HepG2 (cell line): Measurements from ENCODE around the gene MYADML2. TPM values are rescaled to one million over a fixed set of nuclear protein-coding genes. Genes with fewer than 3 reads are reported as not detected.

Experiments used
- ARID5B ChIP-seq: IDR thresholded peaks from 2 replicates; pipeline ENCODE4 v1.4.0; 2020; ENCODE audit warnings: mild to moderate bottlenecking, missing genetic modification reagents
- FOXC1 ChIP-seq: sonication (generic); formaldehyde crosslinking; IDR thresholded peaks from 2 replicates; pipeline ENCODE4 v1.8.0; 2022; ENCODE audit warnings: mild to moderate bottlenecking, missing genetic modification reagents, borderline replicate concordance
- HNRNPL ChIP-seq: fragments of 200-400 bp; formaldehyde crosslinking; IDR thresholded peaks from 2 replicates; pipeline ENCODE4 v1.6.1; 2017; ENCODE audit warnings: mild to moderate bottlenecking, low read depth, low read length
- JDP2 ChIP-seq: sonication (generic); formaldehyde crosslinking; IDR thresholded peaks from 2 replicates; pipeline ENCODE4 v1.8.1; 2022; ENCODE audit warnings: missing genetic modification reagents, borderline replicate concordance
- KDM3A ChIP-seq: IDR thresholded peaks from 2 replicates; pipeline ENCODE4 v1.6.1; 2018; ENCODE audit warnings: low read depth, missing compliant biosample characterization
- NCOR1 ChIP-seq: fragments of 200-600 bp; sonication (generic); IDR thresholded peaks from 2 replicates; pipeline ENCODE4 v1.7.0; 2017; ENCODE audit warnings: antibody characterized with exemption, low read length, borderline replicate concordance
- POLR2G ChIP-seq: fragments of 200-400 bp; formaldehyde crosslinking; IDR thresholded peaks from 2 replicates; pipeline ENCODE4 v1.6.1; 2018; ENCODE audit warnings: mild to moderate bottlenecking, low read depth, low read length, moderate library complexity
- REL ChIP-seq: sonication (generic); formaldehyde crosslinking; conservative IDR thresholded peaks from 2 replicates; pipeline ENCODE4 v1.8.0; 2022; ENCODE audit warnings: mild to moderate bottlenecking, missing genetic modification reagents, moderate library complexity
- YY1 ChIP-seq: IDR thresholded peaks from 2 replicates; pipeline ENCODE4 v1.6.1; 2011; ENCODE audit warnings: low read length, low read depth, moderate library complexity, mild to moderate bottlenecking; ENCODE audit not compliant: insufficient read depth, insufficient replicate concordance
- ZBTB7B ChIP-seq: sonication (generic); formaldehyde crosslinking; IDR thresholded peaks from 2 replicates; pipeline ENCODE4 v1.4.0; 2020; ENCODE audit warnings: missing genetic modification reagents
- ZNF205 ChIP-seq: IDR thresholded peaks from 2 replicates; pipeline ENCODE4 v1.6.1; 2018; ENCODE audit warnings: missing biosample characterization, missing genetic modification reagents
- ZNF296 ChIP-seq: sonication (generic); formaldehyde crosslinking; conservative IDR thresholded peaks from 2 replicates; pipeline ENCODE4 v1.5.0; 2020; ENCODE audit warnings: mild to moderate bottlenecking, missing genetic modification reagents
- ZNF335 ChIP-seq: sonication (generic); formaldehyde crosslinking; IDR thresholded peaks from 2 replicates; pipeline ENCODE4 v1.4.0; 2020; ENCODE audit warnings: missing genetic modification reagents
- ZNF343 ChIP-seq: sonication (generic); formaldehyde crosslinking; IDR thresholded peaks from 2 replicates; pipeline ENCODE4 v1.4.0; 2020; ENCODE audit warnings: mild to moderate bottlenecking, missing genetic modification reagents
- ZNF646 ChIP-seq: sonication (generic); formaldehyde crosslinking; IDR thresholded peaks from 2 replicates; pipeline ENCODE4 v1.9.0; 2021; ENCODE audit warnings: mild to moderate bottlenecking, missing genetic modification reagents
- ZNF768 ChIP-seq: sonication (generic); formaldehyde crosslinking; IDR thresholded peaks from 2 replicates; pipeline ENCODE4 v1.4.0; 2020; ENCODE audit warnings: missing genetic modification reagents
- ZSCAN21 ChIP-seq: sonication (generic); formaldehyde crosslinking; IDR thresholded peaks from 2 replicates; pipeline ENCODE4 v1.8.0; 2022; ENCODE audit warnings: mild to moderate bottlenecking, missing genetic modification reagents, moderate library complexity, borderline replicate concordance
- polyA plus RNA-seq, 8 experiments: library from polyadenylated mRNA; depleted of rRNA in 3 of 8; stranded (reverse) in 7 of 8; unstranded in 1 of 8; fragments of >200 nt; fragmentation: Illumina TruSeq in 4 of 8; extraction: Trizol in 4 of 8; gene quantifications; 2 replicates each; pipeline versions ENCODE4 v1.2.1 to v1.2.3, GENCODE V29; 2011 to 2016; ENCODE audit warnings: low read depth in 4 of 8, missing spikeins in 1 of 8, mixed read lengths in 1 of 8; ENCODE audit not compliant: insufficient read depth in 1 of 8
- total RNA-seq, 5 experiments: library from RNA; depleted of rRNA; stranded (reverse); fragments of >200 nt; fragmentation: Illumina TruSeq; extraction: Trizol; gene quantifications; 2 replicates each; pipeline ENCODE4 v1.2.3, GENCODE V29; 2016; ENCODE audit warnings: low read depth in 1 of 5

MYADML2 gene
- total and polyA plus RNA-seq, 2 of the 13 experiments (the other 11 are each of a cell fraction or from before 2014, with no cell fraction given): not detected

GRCh38 chr17:81930142-81931125 lies 16.6 kb downstream of the MYADML2 start (continued):
- TF ChIP-seq NCOR1: no peak
- TF ChIP-seq FOXC1 (CRISPR knock-in tag): no peak
- 0 out of 2 replicates have a peak, but pooled peaks have one; percentile 24 for TF ChIP-seq REL (CRISPR knock-in tag)
- no peak for TF ChIP-seq ZNF343 (CRISPR knock-in tag)
- TF ChIP-seq KDM3A (CRISPR knock-in tag): no peak
- no peak for TF ChIP-seq ZNF335 (CRISPR knock-in tag)
- TF ChIP-seq ZNF646 (CRISPR knock-in tag): no peak
- no peak for TF ChIP-seq ZBTB7B
- TF ChIP-seq ZNF768 (CRISPR knock-in tag): 0 out of 2 replicates have a peak, but pooled peaks have one; percentile 14
- TF ChIP-seq ZSCAN21 (CRISPR knock-in tag): 0 out of 2 replicates have a peak, but pooled peaks have one; percentile 9
- TF ChIP-seq ARID5B: no peak
- TF ChIP-seq JDP2 (CRISPR knock-in tag): no peak
- TF ChIP-seq YY1: peak; percentile 0
- TF ChIP-seq HNRNPL: peak; percentile 94
- 0 out of 2 replicates have a peak, but pooled peaks have one; percentile 28 for TF ChIP-seq ZNF296 (CRISPR knock-in tag)
- TF ChIP-seq POLR2G: peak; percentile 5; the same call in 1 of the 2 replicates
- TF ChIP-seq ZNF205 (CRISPR knock-in tag): no peak
